Measurements from ENCODE around the gene ZNF185.

GRCh38 chrX:152871260-152871659 is 26.6 kb upstream of the ZNF185 start:
- TF ChIP-seq FOXM1 (IDR thresholded peaks at IDR 0.05; ENCODE audit: borderline replicate concordance) = no peak
- TF ChIP-seq SUZ12 (IDR thresholded peaks at IDR 0.05) = no peak
- no peak for TF ChIP-seq ZNF384 (IDR thresholded peaks at IDR 0.05)
- no peak for TF ChIP-seq FOXK2 (IDR thresholded peaks at IDR 0.05)
- TF ChIP-seq FOXA1 (IDR thresholded peaks at IDR 0.05) = no peak

Measured in HEK293T (cell line).